Stimulated activated CD4-positive, alpha-beta T cell treated with anti-CD3 and anti-CD28 coated beads, TNF-alpha, amount 100 ng/mL, for 1 hour (primary cell): ENCODE results near the gene PLSCR1.
"Not testable (repeated sequence)": the region's sequence is repeated elsewhere in the genome, so short reads cannot be mapped to it uniquely, and the experiment has no call there.

Source experiments
- DNase-seq, 3 donors: peaks; one replicate each; pipeline ENCODE4 v3.0.0-alpha.2; 2020; ENCODE audit warnings: low read depth in 3 of 3, low spot score in 1 of 3

The PLSCR1 gene

GRCh38 chr3:146550743-146551510 is 6.5 kb upstream of the PLSCR1 start:
- DNase-seq: no peak

DNA sequence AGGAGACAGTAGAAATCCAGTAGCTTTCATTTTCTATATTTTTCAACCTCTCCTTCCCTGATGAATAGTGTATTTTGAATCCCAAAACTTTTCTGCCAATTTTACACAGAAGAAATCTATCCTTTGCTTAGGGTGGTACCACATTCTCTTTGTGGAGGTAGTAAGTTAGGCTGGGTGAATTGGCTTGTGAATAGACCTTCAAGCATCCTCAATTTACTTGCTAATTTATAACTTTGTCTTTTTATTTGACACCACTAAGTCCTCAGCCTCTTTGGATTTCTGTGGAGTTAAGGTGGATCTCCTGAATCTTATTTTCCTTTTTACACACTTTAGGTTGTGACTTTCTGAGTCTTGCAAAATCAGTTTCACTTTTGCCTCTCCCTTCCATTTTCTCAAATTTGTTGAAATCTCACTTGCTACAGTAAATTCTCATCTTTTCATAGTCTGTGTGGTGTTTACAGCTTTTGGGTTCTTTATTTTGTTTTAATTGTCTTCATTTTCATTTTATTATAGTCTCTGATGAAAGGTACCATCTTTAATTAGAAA is 5.7 kb upstream of the PLSCR1 start:
- no peak for DNase-seq

- DNase-seq: no peak
These were observed 2.9 kb upstream of the PLSCR1 start for GRCh38 chr3:146547235-146547835.

DNA sequence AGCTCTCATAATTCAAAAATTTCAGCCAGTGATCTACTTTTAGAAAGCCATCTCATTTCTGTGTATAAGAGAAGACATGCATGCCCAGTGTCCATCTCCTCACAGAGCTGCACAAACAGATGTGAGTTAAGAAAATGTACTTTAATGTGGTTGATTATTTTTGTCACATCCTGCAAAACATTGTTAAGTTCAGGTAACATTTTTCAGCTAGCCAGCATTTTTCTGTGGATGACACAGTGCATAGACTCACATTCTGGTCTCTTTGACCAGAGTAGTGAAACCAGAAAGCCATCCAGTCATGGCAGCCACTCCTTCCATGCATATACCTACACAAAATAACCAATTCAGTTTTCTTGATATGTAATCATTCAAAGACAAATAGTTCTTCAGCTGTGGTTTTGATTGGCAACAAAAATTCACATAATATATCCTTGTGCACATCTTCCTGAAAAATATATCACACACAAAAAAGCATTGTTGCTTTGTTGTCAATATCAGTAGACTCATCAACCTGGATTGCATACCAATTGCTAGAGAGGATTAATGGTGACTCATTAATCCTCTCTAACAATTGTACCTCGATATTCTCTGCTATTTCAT is 2.1 kb upstream of the PLSCR1 start:
- no peak for DNase-seq

DNA sequence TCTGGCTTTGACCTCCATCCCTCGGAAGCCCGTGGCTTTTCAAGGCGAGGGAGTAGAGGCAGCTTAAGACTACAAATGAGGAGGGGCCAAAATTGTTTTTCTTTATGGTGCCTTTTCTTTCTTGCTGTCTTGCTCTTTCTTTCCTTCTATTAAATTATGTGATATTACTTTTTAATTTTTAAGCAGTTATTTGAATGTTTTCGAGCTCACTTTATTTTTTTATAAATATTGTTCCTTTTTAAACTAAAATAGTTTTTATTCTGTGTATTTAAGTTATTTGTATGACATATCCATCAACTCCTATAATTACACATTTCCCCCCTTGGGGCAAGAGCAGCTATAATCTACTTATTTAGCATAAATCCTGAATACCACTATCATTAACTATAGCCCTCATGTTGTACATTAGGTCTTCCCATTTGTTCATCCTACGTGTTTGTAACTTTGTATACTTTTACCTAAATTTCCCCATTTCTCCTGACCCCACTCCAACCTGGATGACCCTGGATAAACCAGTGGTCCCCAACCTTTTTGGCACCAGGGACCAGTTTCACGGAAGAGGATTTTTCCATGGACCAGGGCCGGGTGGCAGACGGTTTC is 622 bp upstream of the PLSCR1 start:
- no peak for DNase-seq

DNA sequence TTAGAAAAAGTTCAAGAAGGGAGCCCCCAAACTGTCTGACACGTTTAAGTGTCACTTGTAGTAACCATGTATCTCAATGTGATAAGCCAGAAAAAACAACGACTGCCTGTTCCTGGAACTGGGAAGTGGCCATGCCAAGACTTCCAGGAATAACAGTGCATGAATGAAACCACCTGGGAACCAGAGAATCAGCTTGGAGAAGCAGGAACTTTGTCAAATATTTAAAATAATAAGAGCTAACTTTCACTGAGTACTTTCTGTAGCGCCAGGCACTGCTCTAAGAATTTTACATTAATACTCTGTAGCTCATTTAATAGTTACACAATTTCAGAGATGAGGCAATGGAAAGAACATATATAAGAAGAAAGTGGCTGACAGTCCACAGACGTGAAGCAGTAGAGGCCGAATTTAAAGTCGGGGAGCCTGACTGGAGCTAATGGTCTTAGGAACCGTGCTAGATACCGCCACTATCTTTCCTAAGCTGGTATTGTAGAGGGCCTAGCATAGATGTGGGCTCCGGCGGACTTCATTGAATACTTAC is 876 bp downstream of the PLSCR1 start:
- DNase-seq: no peak

GRCh38 chr3:146542978-146543377 is 1.4 kb downstream of the PLSCR1 start:
- DNase-seq: no peak

DNA sequence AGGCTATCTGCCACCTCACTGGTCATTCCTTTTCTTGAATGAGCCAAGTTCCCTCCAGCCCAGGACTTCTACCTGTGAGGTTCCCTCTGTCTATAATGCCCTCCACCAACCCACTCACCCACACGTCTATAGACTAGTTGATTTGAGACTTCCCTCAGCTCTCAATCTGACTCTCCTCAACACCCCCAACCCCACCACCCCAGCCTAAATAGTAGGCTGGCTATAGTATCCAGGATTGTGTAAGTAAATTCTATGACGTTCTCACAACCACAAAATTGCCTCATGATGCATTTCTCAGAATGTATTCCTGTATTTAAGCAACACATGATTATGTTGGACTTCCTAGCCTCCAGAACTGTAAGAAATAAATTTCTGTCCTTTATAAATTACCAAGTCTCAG is 2.2 kb downstream of the PLSCR1 start:
- DNase-seq: no peak

GRCh38 chr3:146540978-146541377 is 3.4 kb downstream of the PLSCR1 start:
- no peak for DNase-seq

DNA sequence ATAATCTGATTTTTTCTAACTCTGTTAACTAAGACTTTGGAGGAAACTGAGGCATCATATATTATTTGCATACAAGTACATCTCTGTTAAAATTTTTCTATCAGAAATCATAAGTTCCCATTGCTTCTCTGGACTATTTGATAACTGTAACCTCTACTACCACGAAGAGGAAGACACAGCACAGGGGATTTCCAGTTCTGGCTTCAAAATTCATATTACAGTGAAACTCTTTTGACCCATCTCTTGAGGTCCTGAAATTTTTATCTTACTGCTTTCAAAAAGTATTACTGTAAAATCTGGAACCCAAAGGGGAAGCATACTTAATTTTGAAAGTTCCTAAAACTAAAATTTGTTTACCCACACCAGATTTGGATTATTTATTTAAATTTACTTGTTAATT is 4.2 kb downstream of the PLSCR1 start:
- no peak for DNase-seq

GRCh38 chr3:146539315-146539714 is 5.1 kb downstream of the PLSCR1 start:
- no peak for DNase-seq

GRCh38 chr3:146537603-146538002 is 6.8 kb downstream of the PLSCR1 start:
- DNase-seq: no peak

DNA sequence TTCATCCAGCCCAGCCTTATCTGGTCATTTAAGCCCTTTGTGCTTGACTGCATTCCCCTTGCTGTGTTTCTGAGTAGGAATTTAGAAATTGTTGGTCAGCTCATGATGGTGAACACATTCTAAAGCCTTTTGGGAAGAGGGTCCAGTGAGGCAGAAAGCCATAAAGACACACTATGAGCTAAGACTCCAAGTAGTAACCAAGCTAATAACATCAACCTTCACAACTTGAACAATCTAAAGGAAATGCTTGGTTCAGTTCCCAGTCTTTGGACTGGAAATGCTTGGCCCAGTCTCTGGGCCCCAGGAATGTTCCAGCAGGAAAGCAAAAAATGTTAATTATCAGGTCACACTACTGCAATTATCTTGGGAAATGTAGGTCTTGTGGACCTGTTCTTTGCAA is 7.7 kb downstream of the PLSCR1 start:
- DNase-seq: no peak

DNA sequence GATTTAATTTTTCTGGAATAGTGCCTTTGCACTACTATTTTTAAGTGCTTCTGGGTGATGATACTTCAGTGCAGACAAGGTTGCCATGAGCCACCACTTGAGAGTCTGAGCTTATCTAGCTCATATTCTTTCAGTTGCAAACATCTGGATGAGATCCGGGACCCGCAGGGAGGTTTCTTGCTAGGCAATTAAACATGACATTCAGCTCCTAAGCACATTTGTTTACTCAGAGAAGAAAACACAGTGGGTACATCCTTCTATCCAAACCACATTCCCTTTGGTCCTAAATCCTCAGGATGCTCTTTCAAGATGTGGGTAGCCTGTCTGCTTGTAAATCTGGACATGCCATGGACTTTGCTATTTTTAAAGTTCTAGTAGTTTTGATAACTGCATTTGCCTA is 12.0 kb downstream of the PLSCR1 start:
- no peak for DNase-seq

- no peak for DNase-seq
These were observed 13.8 kb downstream of the PLSCR1 start for GRCh38 chr3:146530609-146531008.

DNA sequence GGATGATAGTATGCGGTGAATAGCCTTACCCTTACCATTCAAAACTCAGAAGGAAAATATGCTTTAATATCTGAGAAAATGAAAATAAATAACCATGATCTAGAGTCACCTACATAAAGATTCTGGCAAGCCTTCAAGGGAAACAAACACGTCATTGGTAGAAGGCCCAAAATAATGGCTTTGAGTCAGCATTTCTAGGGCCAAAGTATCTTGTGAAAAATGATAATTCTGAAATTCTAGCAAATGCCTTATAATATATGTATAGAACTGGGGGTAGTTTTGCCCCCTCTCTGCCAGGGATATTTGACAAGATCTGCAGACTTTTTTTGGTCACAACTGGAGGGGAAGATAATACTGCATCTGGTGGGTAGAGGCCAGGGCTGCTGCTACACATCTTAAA is 15.4 kb downstream of the PLSCR1 start:
- no peak for DNase-seq

DNA sequence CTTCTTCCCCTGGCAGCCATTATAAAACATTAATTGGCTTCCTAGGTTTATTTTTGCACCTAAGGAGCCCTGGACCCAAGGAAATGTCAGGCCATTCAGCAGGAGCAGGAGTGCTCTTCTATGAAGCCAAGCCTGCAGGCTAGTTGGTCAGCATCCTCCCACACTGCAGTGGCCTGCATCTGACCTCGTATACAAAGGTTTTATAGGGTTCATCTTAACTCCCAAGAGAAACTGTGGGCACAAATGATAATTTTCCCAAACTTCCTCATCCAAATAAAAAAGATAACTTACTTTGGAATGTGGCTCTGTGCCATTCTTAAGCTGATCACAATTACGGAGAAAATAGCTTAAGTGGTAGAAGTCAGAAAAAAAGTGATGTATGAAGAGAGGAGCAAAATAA is 19.4 kb downstream of the PLSCR1 start:
- DNase-seq: no peak

- DNase-seq: no peak
These were observed 20.9 kb downstream of the PLSCR1 start for GRCh38 chr3:146523531-146523930.

DNA sequence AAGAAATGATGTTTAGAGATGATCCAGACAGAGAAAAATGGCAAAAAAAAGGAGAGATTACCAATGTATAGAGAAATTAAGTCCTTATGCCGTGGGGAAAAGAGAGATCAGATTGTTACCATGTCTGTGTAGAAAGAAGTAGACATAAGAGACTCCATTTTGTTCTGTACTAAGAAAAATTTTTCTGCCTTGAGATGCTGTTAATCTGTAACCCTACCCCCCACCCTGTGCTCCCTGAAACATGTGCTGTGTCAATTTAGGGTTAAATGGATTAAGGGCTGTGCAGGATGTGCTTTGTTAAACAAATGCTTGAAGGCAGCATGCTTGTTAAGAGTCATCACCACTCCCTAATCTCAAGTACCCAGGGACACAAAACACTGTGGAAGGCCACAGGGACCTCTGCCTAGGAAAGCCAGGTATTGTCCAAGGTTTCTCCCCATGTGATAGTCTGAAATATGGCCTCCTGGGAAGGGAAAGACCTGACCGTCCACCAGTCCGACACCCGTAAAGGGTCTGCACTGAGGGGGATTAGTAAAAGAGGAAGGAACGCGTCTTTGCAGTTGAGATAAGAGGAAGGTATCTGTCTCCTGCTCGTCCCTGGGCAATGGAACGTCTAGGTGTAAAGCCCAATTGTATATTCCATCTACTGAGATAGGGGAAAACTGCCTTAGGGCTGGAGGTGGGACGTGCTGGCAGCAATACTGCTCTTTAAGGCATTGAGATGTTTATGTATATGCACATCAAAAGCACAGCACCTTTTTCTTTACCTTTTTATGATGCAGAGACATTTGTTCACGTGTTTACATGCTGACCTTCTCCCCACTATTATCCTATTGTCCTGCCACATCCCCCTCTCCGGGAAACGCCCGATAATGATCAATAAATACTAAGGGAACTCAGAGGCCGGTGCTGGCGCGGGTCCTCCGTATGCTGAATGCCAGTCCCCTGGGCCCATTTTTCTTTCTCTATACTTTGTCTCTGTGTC is 21.9 kb downstream of the PLSCR1 start:
- not testable (repeated sequence) for DNase-seq

GRCh38 chr3:146521394-146521793 is 23.0 kb downstream of the PLSCR1 start:
- no peak for DNase-seq
